Esophagus muscularis mucosa (tissue), 3 donors: ENCODE data around the gene CDKN3.

Experiments used
- CTCF ChIP-seq, 3 experiments: fragments of 200-600 bp in 2 of 3; fragments of 450-650 bp in 1 of 3; sonication (generic) in 2 of 3; IDR thresholded peaks; one replicate each; pipeline ENCODE4 v1.5.1; 2017 to 2019; ENCODE audit warnings: antibody characterized with exemption in 3 of 3, mild to moderate bottlenecking in 2 of 3, moderate library complexity in 1 of 3
- EP300 ChIP-seq: sonication (generic); formaldehyde crosslinking; IDR thresholded peaks from one replicate; pipeline ENCODE4 v1.6.1; 2017; ENCODE audit warnings: antibody characterized with exemption

DNA sequence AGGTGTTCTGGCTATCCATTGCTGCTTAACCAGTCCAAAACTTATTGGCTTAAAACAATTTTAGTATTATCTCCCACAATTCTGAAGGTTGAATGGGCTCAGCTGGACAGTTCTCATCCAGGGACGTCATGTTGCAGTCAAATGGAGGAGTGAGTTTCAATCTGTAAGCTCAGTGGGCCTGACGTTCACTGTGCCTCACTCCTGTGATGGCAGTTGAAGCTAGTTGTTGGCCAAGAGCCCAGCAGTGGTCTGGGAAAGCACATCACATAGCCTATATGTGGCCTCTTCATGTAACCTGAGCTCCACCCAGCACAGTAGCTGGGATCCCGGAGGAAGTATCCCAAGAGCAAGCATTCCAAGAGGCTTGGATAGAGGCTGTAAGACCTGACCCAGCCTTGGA lies 40.6 kb upstream of the CDKN3 start:
- TF ChIP-seq EP300 (no peak), CTCF (IDR thresholded peaks at IDR 0.05) (no peak)
